ENCODE measurements around the gene MYO18B.

- TF ChIP-seq CTCF (IDR thresholded peaks at IDR 0.05) (no peak), POLR2A (IDR thresholded peaks at IDR 0.05) (no peak), EP300 (IDR thresholded peaks at IDR 0.05) (no peak)
Observed at GRCh38 chr22:25933158-25933788, 191.3 kb downstream of the MYO18B start.

Data from ovary (tissue), 3 donors.